H9 (cell line): ENCODE results near the gene LEF1. TPM values are rescaled to one million over a fixed set of nuclear protein-coding genes. Genes with fewer than 3 reads are reported as not detected.

Source experiments
- DNase-seq: peaks from one replicate; pipeline ENCODE4 v3.0.0-alpha.2; 2017
- H2AFZ ChIP-seq: one replicate; pipeline ENCODE4 v1.6.1; 2013; ENCODE audit warnings: mild to moderate bottlenecking, low read length, control low read depth, moderate library complexity
- H2AK5ac ChIP-seq: 2 replicates; pipeline ENCODE4 v1.6.1; 2013; ENCODE audit warnings: low read length, control low read depth, mixed read lengths; ENCODE audit not compliant: insufficient read length
- H2BK120ac ChIP-seq: one replicate; pipeline ENCODE4 v1.6.1; 2013; ENCODE audit warnings: low read depth, mild to moderate bottlenecking, low read length, control low read depth, inconsistent platforms; ENCODE audit not compliant: poor library complexity, severe bottlenecking
- H2BK12ac ChIP-seq: 2 replicates; pipeline ENCODE4 v1.6.1; 2013; ENCODE audit warnings: low read length, control low read depth, mixed read lengths, low read depth; ENCODE audit not compliant: insufficient read length
- H2BK15ac ChIP-seq: 2 replicates; pipeline ENCODE4 v1.6.1; 2013; ENCODE audit warnings: low read depth, low read length, control low read depth
- H2BK20ac ChIP-seq: one replicate; pipeline ENCODE4 v1.6.1; 2013; ENCODE audit warnings: low read depth, mild to moderate bottlenecking, low read length, control low read depth, inconsistent platforms; ENCODE audit not compliant: poor library complexity, severe bottlenecking
- H2BK5ac ChIP-seq: 2 replicates; pipeline ENCODE4 v1.6.1; 2013; ENCODE audit warnings: low read length, control low read depth, mixed read lengths; ENCODE audit not compliant: insufficient read length
- H3K14ac ChIP-seq: 2 replicates; pipeline ENCODE4 v1.6.1; 2013; ENCODE audit warnings: low read length, control low read depth; ENCODE audit not compliant: insufficient read depth
- H3K18ac ChIP-seq: 2 replicates; pipeline ENCODE4 v1.6.1; 2013; ENCODE audit warnings: low read depth, mild to moderate bottlenecking, mixed read lengths, low read length, control low read depth; ENCODE audit not compliant: insufficient read length
- H3K23ac ChIP-seq: 2 replicates; pipeline ENCODE4 v1.6.1; 2013; ENCODE audit warnings: low read length, control low read depth, mixed read lengths, low read depth; ENCODE audit not compliant: insufficient read length
- H3K23me2 ChIP-seq: 2 replicates; pipeline ENCODE4 v1.6.1; 2013; ENCODE audit warnings: low read depth, mild to moderate bottlenecking, mixed read lengths, low read length, control low read depth; ENCODE audit not compliant: insufficient read length, poor library complexity, severe bottlenecking
- H3K27ac ChIP-seq: 2 replicates; pipeline ENCODE4 v1.5.1; 2013; ENCODE audit warnings: low read length, control low read depth, mixed read lengths, low read depth; ENCODE audit not compliant: insufficient read length
- H3K27me3 ChIP-seq: 2 replicates; pipeline ENCODE4 v1.6.1; 2013; ENCODE audit warnings: low read length, control low read depth, inconsistent platforms; ENCODE audit not compliant: insufficient read depth
- H3K4ac ChIP-seq: 2 replicates; pipeline ENCODE4 v1.6.1; 2013; ENCODE audit warnings: low read depth, mild to moderate bottlenecking, control low read depth, inconsistent platforms, low read length, moderate library complexity
- H3K4me1 ChIP-seq: 2 replicates; pipeline ENCODE4 v1.6.1; 2013; ENCODE audit warnings: low read length, control low read depth, inconsistent platforms; ENCODE audit not compliant: insufficient read depth
- H3K4me2 ChIP-seq: 2 replicates; pipeline ENCODE4 v1.6.1; 2013; ENCODE audit warnings: low read length, control low read depth, mixed read lengths; ENCODE audit not compliant: insufficient read length, insufficient read depth
- H3K56ac ChIP-seq: 2 replicates; pipeline ENCODE4 v1.6.1; 2013; ENCODE audit warnings: low read depth, mild to moderate bottlenecking, mixed read lengths, low read length, control low read depth; ENCODE audit not compliant: insufficient read length
- H3K79me1 ChIP-seq: 2 replicates; pipeline ENCODE4 v1.6.1; 2013; ENCODE audit warnings: low read depth, mild to moderate bottlenecking, moderate library complexity, low read length, control low read depth, inconsistent platforms; ENCODE audit not compliant: insufficient read depth, poor library complexity, severe bottlenecking
- H3K79me2 ChIP-seq: 2 replicates; pipeline ENCODE4 v1.6.1; 2013; ENCODE audit warnings: low read length, control low read depth, inconsistent platforms; ENCODE audit not compliant: insufficient read depth
- H3K9ac ChIP-seq: 2 replicates; pipeline ENCODE4 v1.6.1; 2013; ENCODE audit warnings: low read length, control low read depth, mixed read lengths; ENCODE audit not compliant: insufficient read length; ENCODE audit errors: extremely low read depth
- H3K9me3 ChIP-seq: one replicate; pipeline ENCODE4 v1.6.1; 2013; ENCODE audit warnings: low read depth, low read length, inconsistent platforms; ENCODE audit not compliant: control insufficient read depth
- H3T11ph ChIP-seq: one replicate; pipeline ENCODE4 v1.6.1; 2013; ENCODE audit warnings: mild to moderate bottlenecking, low read length, control low read depth, inconsistent platforms
- H4K20me1 ChIP-seq: one replicate; pipeline ENCODE4 v1.6.1; 2013; ENCODE audit not compliant: control insufficient read depth, insufficient read length, insufficient read depth
- H4K5ac ChIP-seq: 2 replicates; pipeline ENCODE4 v1.6.1; 2013; ENCODE audit warnings: low read depth, mild to moderate bottlenecking, mixed read lengths, low read length, control low read depth; ENCODE audit not compliant: insufficient read length
- H4K8ac ChIP-seq: replicated peaks from 2 replicates; pipeline ENCODE4 v1.6.1; 2013; ENCODE audit warnings: low read length, control low read depth, mixed read lengths, low read depth; ENCODE audit not compliant: insufficient read length
- H4K91ac ChIP-seq: 2 replicates; pipeline ENCODE4 v1.6.1; 2013; ENCODE audit warnings: low read depth, mild to moderate bottlenecking, moderate library complexity, mixed read lengths, low read length, control low read depth; ENCODE audit not compliant: insufficient read length
- H3K27ac Mint-ChIP-seq, 3 experiments: 2 replicates in 2 of 3; 3 replicates in 1 of 3; pipeline ENCODE4 v1.8.0; 2020 to 2021; ENCODE audit warnings: mixed read lengths in 3 of 3, mild to moderate bottlenecking in 1 of 3, moderate library complexity in 1 of 3
- H3K27me3 Mint-ChIP-seq: 2 replicates; pipeline ENCODE4 v1.8.0; 2021; ENCODE audit warnings: low read depth, mild to moderate bottlenecking, moderate library complexity, mixed read lengths
- H3K36me3 Mint-ChIP-seq, 3 experiments: 2 replicates in 2 of 3; 3 replicates in 1 of 3; pipeline ENCODE4 v1.8.0; 2020 to 2021; ENCODE audit warnings: low read depth in 3 of 3, mixed read lengths in 3 of 3; ENCODE audit not compliant: insufficient read depth in 1 of 3
- H3K4me1 Mint-ChIP-seq, 2 experiments: 2 replicates each; pipeline ENCODE4 v1.8.0; 2020; ENCODE audit warnings: mixed read lengths in 2 of 2
- H3K4me3 Mint-ChIP-seq, 2 experiments: 2 replicates in 1 of 2; 3 replicates in 1 of 2; pipeline ENCODE4 v1.8.0; 2020 to 2021; ENCODE audit warnings: mild to moderate bottlenecking in 2 of 2, mixed read lengths in 2 of 2, moderate library complexity in 1 of 2
- H3K9me3 Mint-ChIP-seq, 2 experiments: 2 replicates in 1 of 2; 3 replicates in 1 of 2; pipeline ENCODE4 v1.8.0; 2020; ENCODE audit warnings: mild to moderate bottlenecking in 2 of 2, mixed read lengths in 2 of 2, moderate library complexity in 1 of 2
- WGBS: extraction: QIAGEN DNeasy Blood & Tissue Kit; methylation state at CpG from one replicate; pipeline ENCODE4 v1.1.7; 2013; ENCODE audit warnings: missing lambda C conversion rate, low lambda C conversion rate, mixed read lengths; ENCODE audit not compliant: insufficient read length; ENCODE audit errors: extremely low coverage; 5-methylcytosine and 5-hydroxymethylcytosine counted together
- total RNA-seq: library from RNA; stranded (reverse); gene quantifications from 2 replicates; pipeline ENCODE4 v1.2.1, GENCODE V29; 2021
- TF ChIP-seq, protein P1 (sequence below): fragments of 200-600 bp; sonication (generic); conservative IDR thresholded peaks from 3 replicates; pipeline ENCODE4 v1.8.0; 2021; ENCODE audit warnings: antibody characterized with exemption, mild to moderate bottlenecking

The LEF1 gene
- total RNA-seq, 1 experiment from 2014 or later, result 2.5 TPM

DNA sequence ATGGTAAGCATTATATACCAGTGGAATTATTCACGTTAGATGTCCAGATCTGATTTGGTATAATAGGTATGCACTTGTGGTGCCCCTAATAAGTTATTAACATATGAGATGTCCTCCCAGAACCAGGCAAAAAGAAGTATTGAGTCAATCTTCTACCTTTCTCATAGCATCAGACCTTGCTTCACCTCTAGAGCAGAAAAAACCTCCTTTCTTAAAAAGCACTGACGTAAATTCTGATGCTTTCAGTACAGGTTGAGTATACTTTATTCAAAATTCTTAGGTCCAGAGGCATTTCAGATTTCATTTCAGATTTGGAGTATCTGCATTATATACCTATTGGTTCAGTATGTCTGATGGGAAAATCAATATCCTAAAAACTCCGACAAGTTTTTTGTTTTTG is 22.4 kb downstream of the LEF1 start:
- no peaks in the 10 kb centered on the region for H3K9me3 ChIP-seq
- H2BK12ac ChIP-seq, result no peak overlapping the region
- no peak overlapping the region for H3K56ac ChIP-seq
- no peaks in the 10 kb centered on the region for H3K79me1 ChIP-seq
- H4K8ac ChIP-seq, result no peak overlapping the region
- Mint-ChIP-seq H3K4me3 (no peak overlapping the region), H3K27me3 (peaks cover 54% of the 10 kb centered on the region), H3K36me3 (no peaks in the 10 kb centered on the region), H3K4me1 (peaks cover 24 to 39% of the 10 kb centered on the region in 2 experiments), H3K9me3 (no peaks in the 10 kb centered on the region), H3K27ac (no peak overlapping the region)
- no peak overlapping the region for H4K5ac ChIP-seq
- H2AK5ac ChIP-seq, result no peak overlapping the region
- no peak overlapping the region for H2BK120ac ChIP-seq
- H2AFZ ChIP-seq, result no peak overlapping the region
- no peaks in the 10 kb centered on the region for H4K20me1 ChIP-seq
- H3K23ac ChIP-seq, result no peak overlapping the region
- no peak overlapping the region for H2BK15ac ChIP-seq
- no peak overlapping the region for H3K4me2 ChIP-seq
- no CpG with 5 or more reads among the region's 3 CpGs for WGBS
- H3K9ac ChIP-seq, result no peak overlapping the region
- peaks cover 2% of the 10 kb centered on the region; the same call in 1 of the 2 replicates for H3K27me3 ChIP-seq
- no peak overlapping the region for H3K27ac ChIP-seq
- H3K18ac ChIP-seq, result no peak overlapping the region
- no peaks in the 10 kb centered on the region for H3K23me2 ChIP-seq
- TF ChIP-seq, protein P1, sequence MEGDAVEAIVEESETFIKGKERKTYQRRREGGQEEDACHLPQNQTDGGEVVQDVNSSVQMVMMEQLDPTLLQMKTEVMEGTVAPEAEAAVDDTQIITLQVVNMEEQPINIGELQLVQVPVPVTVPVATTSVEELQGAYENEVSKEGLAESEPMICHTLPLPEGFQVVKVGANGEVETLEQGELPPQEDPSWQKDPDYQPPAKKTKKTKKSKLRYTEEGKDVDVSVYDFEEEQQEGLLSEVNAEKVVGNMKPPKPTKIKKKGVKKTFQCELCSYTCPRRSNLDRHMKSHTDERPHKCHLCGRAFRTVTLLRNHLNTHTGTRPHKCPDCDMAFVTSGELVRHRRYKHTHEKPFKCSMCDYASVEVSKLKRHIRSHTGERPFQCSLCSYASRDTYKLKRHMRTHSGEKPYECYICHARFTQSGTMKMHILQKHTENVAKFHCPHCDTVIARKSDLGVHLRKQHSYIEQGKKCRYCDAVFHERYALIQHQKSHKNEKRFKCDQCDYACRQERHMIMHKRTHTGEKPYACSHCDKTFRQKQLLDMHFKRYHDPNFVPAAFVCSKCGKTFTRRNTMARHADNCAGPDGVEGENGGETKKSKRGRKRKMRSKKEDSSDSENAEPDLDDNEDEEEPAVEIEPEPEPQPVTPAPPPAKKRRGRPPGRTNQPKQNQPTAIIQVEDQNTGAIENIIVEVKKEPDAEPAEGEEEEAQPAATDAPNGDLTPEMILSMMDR, result no peak
- no peak overlapping the region for H4K91ac ChIP-seq
- DNase-seq, result no peak
- no peak overlapping the region for H3K4ac ChIP-seq
- peaks cover under 1% of the 10 kb centered on the region; the same call in 1 of the 2 replicates for H3K4me1 ChIP-seq
- no peak overlapping the region for H2BK5ac ChIP-seq
- H3T11ph ChIP-seq, result no peak overlapping the region
- no peaks in the 10 kb centered on the region for H3K79me2 ChIP-seq
- H2BK20ac ChIP-seq, result no peak overlapping the region
- no peak overlapping the region for H3K14ac ChIP-seq
